Central memory CD8-positive, alpha-beta T cell (primary cell): Measurements from ENCODE around the gene TP53I3.
"Not testable (repeated sequence)": the region's sequence is repeated elsewhere in the genome, so short reads cannot be mapped to it uniquely, and the experiment has no call there.

ENCODE experiments used
- ATAC-seq: fragments of 150-1000 bp; cut with Tn5 transposase; replicated peaks from 2 replicates; pipeline ENCODE4 v1.10.0; 2022; ENCODE audit warnings: mild to moderate bottlenecking, moderate FRiP score, moderate number of reproducible peaks; ENCODE audit not compliant: poor library complexity, severe bottlenecking; ENCODE audit errors: extremely low read depth
- DNase-seq, 2 donors: peaks; one replicate each; pipeline ENCODE4 v3.0.0; 2021; ENCODE audit warnings: low spot score in 2 of 2
- H3K27ac Mint-ChIP-seq: one replicate; pipeline ENCODE4 v1.8.0; 2022; ENCODE audit warnings: low read depth, mild to moderate bottlenecking, moderate library complexity, mixed read lengths
- H3K27me3 Mint-ChIP-seq: one replicate; pipeline ENCODE4 v1.8.0; 2022; ENCODE audit warnings: mixed read lengths
- H3K36me3 Mint-ChIP-seq: one replicate; pipeline ENCODE4 v1.8.0; 2022; ENCODE audit warnings: mild to moderate bottlenecking, moderate library complexity, mixed read lengths; ENCODE audit not compliant: insufficient read depth
- H3K4me1 Mint-ChIP-seq: one replicate; pipeline ENCODE4 v1.8.0; 2022; ENCODE audit warnings: mixed read lengths
- H3K4me3 Mint-ChIP-seq: one replicate; pipeline ENCODE4 v1.8.0; 2022; ENCODE audit warnings: mild to moderate bottlenecking, moderate library complexity, mixed read lengths
- H3K9me3 Mint-ChIP-seq: one replicate; pipeline ENCODE4 v1.8.0; 2022; ENCODE audit warnings: mixed read lengths

TP53I3 gene

GRCh38 chr2:24110660-24111303 is 26.1 kb upstream of the TP53I3 start:
- no peaks in the 10 kb centered on the region for H3K36me3 Mint-ChIP-seq
- no peak overlapping the region for H3K27ac Mint-ChIP-seq
- no peak overlapping the region for H3K4me3 Mint-ChIP-seq

GRCh38 chr2:24109431-24109830 is 24.8 kb upstream of the TP53I3 start:
- not testable (repeated sequence) for H3K4me3 Mint-ChIP-seq, DNase-seq, ATAC-seq, H3K27me3 Mint-ChIP-seq, H3K9me3 Mint-ChIP-seq, H3K27ac Mint-ChIP-seq, H3K4me1 Mint-ChIP-seq, H3K36me3 Mint-ChIP-seq

More at GRCh38 chr2:24110660-24111303, 26.1 kb upstream of the TP53I3 start:
- Mint-ChIP-seq H3K27me3 (no peaks in the 10 kb centered on the region), H3K9me3 (peaks cover 10% of the 10 kb centered on the region), H3K4me1 (no peaks in the 10 kb centered on the region)
- ATAC-seq (no peak), DNase-seq (no peak)

- H3K36me3 Mint-ChIP-seq = no peaks in the 10 kb centered on the region
- ATAC-seq (no peak), DNase-seq (no peak)
- no peak overlapping the region for H3K4me3 Mint-ChIP-seq
- H3K4me1 Mint-ChIP-seq = no peaks in the 10 kb centered on the region
- H3K9me3 Mint-ChIP-seq = peaks cover 10% of the 10 kb centered on the region
- H3K27ac Mint-ChIP-seq = no peak overlapping the region
- no peaks in the 10 kb centered on the region for H3K27me3 Mint-ChIP-seq
Measured at GRCh38 chr2:24107336-24107735, 22.7 kb upstream of the TP53I3 start.

DNA sequence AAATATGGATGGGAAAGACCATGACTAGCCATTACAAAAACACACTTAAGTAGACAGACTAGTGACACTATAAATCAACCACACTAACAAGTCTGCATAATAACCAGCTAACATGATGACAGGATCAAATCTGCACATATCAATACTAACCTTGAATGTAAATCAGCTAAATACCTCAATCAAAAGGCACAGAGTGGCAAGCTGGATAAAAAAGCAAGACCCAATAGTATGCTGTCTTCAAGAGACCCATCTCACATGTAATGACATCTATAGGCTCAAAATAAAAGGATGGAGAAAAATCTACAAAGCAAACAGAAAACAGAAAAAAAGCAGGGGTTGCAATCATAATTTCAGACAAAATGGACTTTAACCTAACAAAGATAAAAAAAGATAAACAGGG is 22.2 kb upstream of the TP53I3 start:
- DNase-seq (no peak), ATAC-seq (no peak)
- Mint-ChIP-seq H3K27ac (no peak overlapping the region), H3K9me3 (peaks cover 10% of the 10 kb centered on the region), H3K36me3 (no peaks in the 10 kb centered on the region), H3K4me1 (no peaks in the 10 kb centered on the region), H3K27me3 (no peaks in the 10 kb centered on the region), H3K4me3 (no peak overlapping the region)

DNA sequence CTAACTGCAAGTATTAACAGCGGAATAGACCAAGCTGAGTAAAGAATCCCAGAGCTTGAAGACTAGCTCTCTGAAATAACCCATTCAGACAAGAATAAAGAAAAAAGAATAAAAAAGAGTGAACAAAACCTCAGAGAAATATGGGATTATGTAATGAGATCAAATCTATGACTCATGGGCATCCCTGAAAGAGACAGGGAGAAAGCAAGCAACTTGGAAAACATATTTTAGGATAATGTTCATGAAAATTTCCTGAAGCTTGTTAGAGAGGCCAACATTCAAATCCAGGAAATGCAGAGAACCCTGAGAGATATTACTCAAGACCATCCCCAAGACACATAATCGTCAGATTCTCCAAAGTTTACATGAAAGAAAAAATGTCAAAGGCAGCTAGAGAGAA is 21.2 kb upstream of the TP53I3 start:
- no peak for ATAC-seq
- no peaks in the 10 kb centered on the region for H3K36me3 Mint-ChIP-seq
- H3K27me3 Mint-ChIP-seq = no peaks in the 10 kb centered on the region
- H3K4me1 Mint-ChIP-seq = no peaks in the 10 kb centered on the region
- no peak for DNase-seq
- H3K4me3 Mint-ChIP-seq = no peak overlapping the region
- H3K27ac Mint-ChIP-seq = no peak overlapping the region
- H3K9me3 Mint-ChIP-seq = peaks cover 10% of the 10 kb centered on the region

- no peak for ATAC-seq
- Mint-ChIP-seq H3K36me3 (no peaks in the 10 kb centered on the region), H3K27ac (no peak overlapping the region), H3K9me3 (peaks cover 15% of the 10 kb centered on the region), H3K4me1 (no peaks in the 10 kb centered on the region), H3K27me3 (no peaks in the 10 kb centered on the region), H3K4me3 (no peak overlapping the region)
- DNase-seq = no peak
Measured at GRCh38 chr2:24104906-24105305, 20.3 kb upstream of the TP53I3 start.

GRCh38 chr2:24104110-24104650 is 19.5 kb upstream of the TP53I3 start:
- H3K27me3 Mint-ChIP-seq = no peaks in the 10 kb centered on the region
- H3K4me3 Mint-ChIP-seq = no peak overlapping the region
- ATAC-seq (no peak), DNase-seq (no peak)
- no peaks in the 10 kb centered on the region for H3K4me1 Mint-ChIP-seq
- H3K36me3 Mint-ChIP-seq = no peaks in the 10 kb centered on the region
- peaks cover 17% of the 10 kb centered on the region for H3K9me3 Mint-ChIP-seq
- no peak overlapping the region for H3K27ac Mint-ChIP-seq

DNA sequence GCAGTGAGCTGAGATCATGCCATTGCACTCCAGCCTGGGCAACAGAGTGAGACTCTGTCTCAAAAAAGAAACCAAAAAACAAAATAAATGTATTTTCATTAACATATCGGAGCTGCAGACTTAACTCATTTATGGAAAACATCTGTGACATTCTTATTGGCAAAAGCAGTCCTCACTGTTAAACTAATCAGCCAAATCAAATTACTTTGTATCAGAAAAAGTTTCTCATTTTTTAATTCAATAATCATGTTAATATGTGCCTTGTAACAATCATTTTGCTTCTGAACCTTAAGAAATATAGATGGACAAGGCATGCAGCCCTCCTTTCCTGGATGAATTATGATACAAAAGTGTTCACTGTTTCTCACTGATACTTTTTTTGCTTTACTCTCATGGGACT is 18.0 kb upstream of the TP53I3 start:
- Mint-ChIP-seq H3K4me3 (no peak overlapping the region), H3K36me3 (no peaks in the 10 kb centered on the region), H3K27ac (no peak overlapping the region), H3K9me3 (peaks cover 19% of the 10 kb centered on the region), H3K4me1 (no peaks in the 10 kb centered on the region), H3K27me3 (no peaks in the 10 kb centered on the region)
- ATAC-seq (no peak), DNase-seq (no peak)

- Mint-ChIP-seq H3K9me3 (peaks cover 12% of the 10 kb centered on the region), H3K4me1 (no peaks in the 10 kb centered on the region), H3K27me3 (no peaks in the 10 kb centered on the region), H3K4me3 (no peak overlapping the region), H3K36me3 (peaks cover 1% of the 10 kb centered on the region), H3K27ac (no peak overlapping the region)
- DNase-seq (no peak), ATAC-seq (no peak)
Measured at GRCh38 chr2:24101992-24102391, 17.4 kb upstream of the TP53I3 start.

- not testable (repeated sequence) for DNase-seq, H3K27ac Mint-ChIP-seq, H3K27me3 Mint-ChIP-seq, ATAC-seq, H3K4me1 Mint-ChIP-seq, H3K4me3 Mint-ChIP-seq, H3K36me3 Mint-ChIP-seq
- H3K9me3 Mint-ChIP-seq = peaks cover 12% of the 10 kb centered on the region
Measured at GRCh38 chr2:24100732-24101131, 16.1 kb upstream of the TP53I3 start.

GRCh38 chr2:24095171-24095677 is 10.6 kb upstream of the TP53I3 start:
- H3K4me3 Mint-ChIP-seq, ATAC-seq, DNase-seq, H3K4me1 Mint-ChIP-seq, H3K27me3 Mint-ChIP-seq, H3K36me3 Mint-ChIP-seq, H3K27ac Mint-ChIP-seq: not testable (repeated sequence)
- H3K9me3 Mint-ChIP-seq = peaks cover 10% of the 10 kb centered on the region

DNA sequence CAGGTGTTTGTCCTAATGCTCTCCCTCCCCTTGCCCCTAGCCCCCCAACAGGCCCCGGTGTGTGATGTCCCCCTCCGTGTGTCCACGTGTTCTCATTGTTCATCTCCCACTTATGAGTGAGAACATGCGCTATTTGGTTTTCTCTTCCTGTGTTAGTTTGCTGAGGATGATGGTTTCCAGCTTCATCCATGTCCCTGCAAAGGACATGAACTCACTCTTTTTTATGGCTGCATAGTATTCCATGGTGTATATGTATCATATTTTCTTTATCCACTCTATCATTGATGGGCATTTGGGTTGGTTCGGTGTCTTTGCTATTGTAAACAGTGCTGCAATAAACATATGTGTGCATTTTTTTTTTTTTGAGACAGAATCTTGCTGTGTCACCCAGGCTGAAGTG is 8.6 kb upstream of the TP53I3 start:
- not testable (repeated sequence) for H3K27ac Mint-ChIP-seq, H3K9me3 Mint-ChIP-seq, H3K4me1 Mint-ChIP-seq, H3K4me3 Mint-ChIP-seq, ATAC-seq, H3K36me3 Mint-ChIP-seq, DNase-seq, H3K27me3 Mint-ChIP-seq

DNA sequence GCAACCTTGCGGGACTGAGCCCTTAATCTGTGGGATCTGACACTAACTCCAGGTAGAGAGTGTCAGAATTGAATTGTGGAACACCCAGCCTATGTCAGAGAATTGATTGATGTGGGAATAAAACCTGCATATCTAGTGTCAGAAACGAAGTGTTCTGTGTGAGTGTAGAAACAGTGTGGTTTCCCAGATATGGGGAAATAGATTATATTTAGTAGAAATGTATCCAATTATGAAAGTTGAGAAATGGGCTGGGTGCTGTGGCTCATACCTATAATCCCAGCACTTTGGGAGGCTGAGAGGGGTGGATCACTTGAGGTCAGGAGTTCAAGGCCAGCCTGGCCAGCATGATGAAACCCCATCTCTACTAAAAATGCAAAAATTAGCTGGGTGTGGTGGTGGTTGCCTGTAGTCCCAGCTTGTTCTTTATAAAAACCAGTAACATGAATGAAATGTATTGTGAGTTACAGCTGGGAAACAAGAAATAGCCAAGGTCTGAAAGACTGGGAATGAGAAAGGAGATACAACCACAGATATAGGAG is 4.3 kb upstream of the TP53I3 start:
- DNase-seq (no peak), ATAC-seq (no peak)
- peaks cover 5% of the 10 kb centered on the region for H3K36me3 Mint-ChIP-seq
- no peak overlapping the region for H3K4me3 Mint-ChIP-seq
- no peaks in the 10 kb centered on the region for H3K9me3 Mint-ChIP-seq
- H3K27me3 Mint-ChIP-seq = no peaks in the 10 kb centered on the region
- no peak overlapping the region for H3K27ac Mint-ChIP-seq
- H3K4me1 Mint-ChIP-seq = peaks cover 13% of the 10 kb centered on the region
